GM18511 (cell line): ENCODE results near the gene COBLL1.

Experiments
- ATAC-seq: cut with Tn5 transposase; IDR thresholded peaks from one replicate; pipeline ENCODE4 v1.9.1; 2021; ENCODE audit warnings: mild to moderate bottlenecking, moderate library complexity; ENCODE audit not compliant: unreplicated experiment

The COBLL1 gene

DNA sequence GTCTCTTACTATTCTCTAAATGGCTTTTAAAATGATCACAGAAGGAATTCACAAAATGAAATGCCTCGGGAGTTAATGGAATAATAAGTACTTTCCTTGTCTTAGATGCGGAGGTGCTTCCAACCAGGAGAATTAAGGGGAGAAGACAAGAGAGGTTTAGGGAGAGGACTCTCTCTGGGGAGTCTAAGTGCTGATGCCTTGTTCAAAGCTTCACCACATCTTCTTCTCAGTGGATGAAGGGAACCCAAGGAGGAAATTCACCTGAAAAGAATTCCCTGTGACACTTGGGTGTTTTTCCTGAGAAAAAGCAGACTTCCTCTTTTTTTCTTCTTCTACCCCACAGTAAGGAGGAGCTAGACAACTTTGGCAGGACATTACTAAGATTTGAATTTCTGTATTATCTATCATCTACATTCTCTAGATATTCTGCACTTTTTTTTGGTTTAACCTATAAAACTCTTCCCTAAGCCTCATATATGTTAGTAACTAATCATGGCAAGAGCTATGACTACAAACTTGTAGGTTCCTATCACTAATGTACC lies 150.2 kb downstream of the COBLL1 start:
- ATAC-seq: no peak

GRCh38 chr2:164690361-164690760 lies 151.3 kb downstream of the COBLL1 start:
- no peak for ATAC-seq

- no peak for ATAC-seq
These were observed 152.7 kb downstream of the COBLL1 start for GRCh38 chr2:164688896-164689419.

GRCh38 chr2:164681009-164681408 lies 160.6 kb downstream of the COBLL1 start:
- ATAC-seq: no peak

- no peak for ATAC-seq
These were observed 162.9 kb downstream of the COBLL1 start for GRCh38 chr2:164678631-164679149.

GRCh38 chr2:164677733-164678132 lies 163.9 kb downstream of the COBLL1 start:
- no peak for ATAC-seq

- no peak for ATAC-seq
These were observed 164.4 kb downstream of the COBLL1 start for GRCh38 chr2:164677271-164677670.

GRCh38 chr2:164675687-164676086 lies 165.9 kb downstream of the COBLL1 start:
- ATAC-seq: no peak

- no peak for ATAC-seq
These were observed 166.6 kb downstream of the COBLL1 start for GRCh38 chr2:164675027-164675426.

DNA sequence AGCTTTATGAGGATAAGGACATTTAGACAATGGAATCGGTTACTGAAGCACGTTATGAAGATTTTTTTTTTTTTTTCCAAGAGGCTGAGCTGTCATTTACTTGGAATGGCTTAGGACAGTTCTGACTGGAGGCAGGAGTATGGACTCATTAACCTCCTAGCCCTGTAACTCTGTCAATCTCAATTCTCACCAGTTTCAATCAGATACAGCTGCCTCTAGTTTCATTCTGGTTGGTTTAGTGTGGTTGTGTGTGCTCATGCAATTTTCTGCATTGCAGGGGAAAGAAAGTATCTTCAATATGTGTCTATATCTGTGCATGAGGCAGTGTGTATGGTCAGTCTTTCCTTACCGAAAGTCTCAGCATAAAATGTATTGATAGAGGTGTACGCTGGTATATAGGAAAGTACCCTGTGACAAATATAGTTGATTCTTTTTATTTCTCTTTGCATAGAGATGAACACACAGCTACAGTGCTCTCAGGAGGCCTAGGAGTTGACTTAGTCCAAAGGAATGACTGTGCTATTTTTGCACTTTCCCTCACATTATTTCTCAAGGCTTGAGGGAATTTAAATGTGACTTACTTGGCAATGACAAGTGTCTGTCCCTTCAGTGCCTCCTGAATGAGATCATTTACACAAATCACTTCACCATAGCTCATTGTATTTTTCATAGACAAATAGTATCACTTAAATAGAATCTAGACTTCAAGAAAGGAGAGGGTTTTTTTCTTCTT lies 169.8 kb downstream of the COBLL1 start:
- no peak for ATAC-seq

DNA sequence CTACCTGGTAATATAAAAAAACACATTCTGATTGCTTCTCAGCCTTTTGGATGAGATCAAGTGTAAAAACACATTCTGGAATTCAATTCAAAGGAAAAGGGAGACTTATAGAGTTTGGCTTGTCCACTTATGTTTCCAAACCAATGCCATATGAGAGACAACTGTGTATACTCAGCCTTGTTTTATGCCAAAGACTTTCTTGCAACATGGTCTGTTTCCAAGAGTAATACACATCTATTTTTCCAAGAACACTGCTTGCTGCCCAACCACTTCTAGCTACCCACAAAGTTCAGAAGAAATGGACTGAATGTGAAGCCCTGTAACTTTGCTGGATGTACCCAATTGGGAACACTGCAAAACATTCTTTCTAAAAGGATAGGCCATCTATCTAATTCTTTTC lies 172.3 kb downstream of the COBLL1 start:
- ATAC-seq: no peak

- ATAC-seq: no peak
These were observed 174.1 kb downstream of the COBLL1 start for GRCh38 chr2:164667566-164667965.

- ATAC-seq: no peak
These were observed 177.6 kb downstream of the COBLL1 start for GRCh38 chr2:164664070-164664469.

DNA sequence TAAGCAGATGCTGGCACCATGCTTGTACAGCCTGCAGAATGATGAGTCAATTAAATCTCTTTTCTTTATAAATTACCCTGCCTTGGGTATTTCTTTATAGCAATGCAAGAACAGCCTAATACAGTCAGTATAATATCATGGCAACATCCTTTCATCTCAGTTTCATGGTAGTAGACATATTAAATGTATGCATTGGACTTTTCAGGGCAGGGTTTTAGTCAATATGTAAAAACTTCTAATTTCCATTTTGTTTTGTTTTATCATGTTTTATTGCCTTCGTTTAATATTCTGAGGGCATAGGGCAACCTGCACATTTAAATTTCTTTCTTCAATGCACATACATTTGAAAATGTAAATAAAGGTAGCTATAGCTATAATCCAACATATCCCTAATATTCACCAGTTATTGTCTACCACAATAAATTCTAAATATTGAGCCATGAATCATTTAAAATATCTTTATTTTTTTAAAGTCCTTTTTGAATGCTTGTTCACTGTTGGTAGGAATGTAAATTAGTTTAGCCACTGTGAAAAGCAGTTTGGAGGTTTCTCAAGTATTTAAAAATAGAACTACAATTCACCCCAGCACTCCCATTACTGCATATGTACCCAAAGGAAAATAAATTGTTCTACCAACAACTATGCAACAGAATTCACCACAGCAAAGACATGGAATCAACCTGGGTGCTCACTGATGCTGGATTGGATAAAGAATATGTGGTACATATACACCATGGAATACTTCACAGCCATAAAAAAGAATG lies 178.6 kb downstream of the COBLL1 start:
- ATAC-seq: no peak

DNA sequence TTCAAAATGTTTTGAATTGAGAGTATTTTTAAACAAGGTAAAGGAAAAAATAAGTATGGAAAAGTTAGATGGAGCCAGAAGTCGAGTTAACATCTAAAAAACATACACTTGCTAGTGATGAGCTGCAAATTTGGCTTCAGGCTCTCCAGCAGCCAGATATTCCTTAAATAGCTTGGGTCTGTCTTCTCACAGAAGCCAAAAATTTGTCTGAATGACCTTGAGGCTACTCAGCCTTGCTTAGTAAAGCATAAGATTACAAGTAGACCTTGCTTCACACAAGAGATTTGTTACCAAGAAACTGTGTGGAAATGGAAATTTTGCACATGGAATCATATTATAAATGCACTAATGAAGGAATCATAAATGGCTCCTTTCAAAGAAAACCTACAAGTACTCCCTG lies 179.6 kb downstream of the COBLL1 start:
- no peak for ATAC-seq

- no peak for ATAC-seq
These were observed 180.3 kb downstream of the COBLL1 start for GRCh38 chr2:164661349-164661748.

- no peak for ATAC-seq
These were observed 184.5 kb downstream of the COBLL1 start for GRCh38 chr2:164657129-164657528.

GRCh38 chr2:164655750-164656149 lies 185.9 kb downstream of the COBLL1 start:
- ATAC-seq: no peak

GRCh38 chr2:164655336-164655735 lies 186.3 kb downstream of the COBLL1 start:
- ATAC-seq: no peak

DNA sequence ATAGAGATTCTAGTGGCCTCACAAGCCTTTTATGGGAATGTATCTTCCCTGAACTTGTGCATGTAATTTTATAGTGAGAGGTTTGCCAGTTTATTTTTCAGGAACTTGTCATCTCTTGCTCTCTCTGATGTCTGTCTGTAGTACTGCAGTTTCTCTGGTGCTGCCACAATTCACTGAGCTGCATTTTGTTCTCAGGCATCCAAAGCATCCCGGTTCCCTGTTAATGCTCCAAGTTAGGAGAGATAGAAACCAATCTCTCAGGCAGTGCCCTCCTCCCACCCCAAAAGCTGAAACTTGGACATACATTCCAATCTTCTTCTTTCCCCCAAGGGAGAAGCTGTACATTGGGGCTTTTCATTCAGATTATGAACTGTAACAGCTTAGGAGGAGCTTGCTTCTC lies 190.3 kb downstream of the COBLL1 start:
- no peak for ATAC-seq

DNA sequence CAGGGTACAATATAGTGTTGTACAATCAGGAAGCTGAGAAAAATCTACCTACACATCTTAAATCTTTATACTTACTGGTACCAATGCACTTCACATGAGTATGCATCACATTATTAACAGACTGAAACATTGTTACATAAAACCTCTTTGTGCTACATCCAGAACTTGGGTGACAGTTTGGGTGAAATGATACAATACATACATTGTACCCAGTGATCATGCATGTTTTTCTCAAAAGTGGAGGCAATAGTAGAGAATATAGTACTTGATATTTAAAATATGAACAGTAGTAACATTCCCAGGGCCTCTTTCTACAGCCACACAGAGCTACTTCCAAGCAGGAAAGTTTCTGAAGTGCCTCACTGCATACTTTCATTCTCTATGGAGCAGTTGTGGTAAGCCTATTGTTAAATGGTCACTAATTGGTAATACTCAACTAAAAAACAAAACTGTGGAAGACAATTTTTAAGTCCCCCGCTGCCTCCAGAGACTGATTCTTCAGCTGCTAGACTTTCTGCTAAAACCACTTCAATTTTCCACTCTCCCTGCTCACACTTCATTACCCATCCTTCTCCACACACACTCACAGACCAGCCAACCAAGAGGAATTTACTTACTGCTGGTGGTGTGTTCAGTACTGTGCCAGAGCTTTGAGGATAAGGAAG lies 197.5 kb downstream of the COBLL1 start:
- no peak for ATAC-seq
